Measurements from ENCODE around the gene TSPAN5. TPM values are rescaled to one million over a fixed set of nuclear protein-coding genes. Genes with fewer than 3 reads are reported as not detected.

Gene TSPAN5
- total and polyA plus RNA-seq, 2 experiments from 2014 or later, result 22.4 to 35.9 TPM

GRCh38 chr4:98656886-98657285 lies 1.5 kb downstream of the TSPAN5 start:
- no peaks in the 10 kb centered on the region for H4K20me1 ChIP-seq (ENCODE audit: insufficient read depth, poor library complexity, severe bottlenecking)
- no peaks in the 10 kb centered on the region for H3K9me3 ChIP-seq (ENCODE audit: low read depth)
- H3K27ac ChIP-seq, result no peak overlapping the region
- H3K79me2 ChIP-seq, result peaks cover 57% of the 10 kb centered on the region
- 27% methylated on average over 6 of the region's 6 CpGs for WGBS (ENCODE audit: low lambda C conversion rate, missing lambda C conversion rate)
- TF ChIP-seq, protein P1, sequence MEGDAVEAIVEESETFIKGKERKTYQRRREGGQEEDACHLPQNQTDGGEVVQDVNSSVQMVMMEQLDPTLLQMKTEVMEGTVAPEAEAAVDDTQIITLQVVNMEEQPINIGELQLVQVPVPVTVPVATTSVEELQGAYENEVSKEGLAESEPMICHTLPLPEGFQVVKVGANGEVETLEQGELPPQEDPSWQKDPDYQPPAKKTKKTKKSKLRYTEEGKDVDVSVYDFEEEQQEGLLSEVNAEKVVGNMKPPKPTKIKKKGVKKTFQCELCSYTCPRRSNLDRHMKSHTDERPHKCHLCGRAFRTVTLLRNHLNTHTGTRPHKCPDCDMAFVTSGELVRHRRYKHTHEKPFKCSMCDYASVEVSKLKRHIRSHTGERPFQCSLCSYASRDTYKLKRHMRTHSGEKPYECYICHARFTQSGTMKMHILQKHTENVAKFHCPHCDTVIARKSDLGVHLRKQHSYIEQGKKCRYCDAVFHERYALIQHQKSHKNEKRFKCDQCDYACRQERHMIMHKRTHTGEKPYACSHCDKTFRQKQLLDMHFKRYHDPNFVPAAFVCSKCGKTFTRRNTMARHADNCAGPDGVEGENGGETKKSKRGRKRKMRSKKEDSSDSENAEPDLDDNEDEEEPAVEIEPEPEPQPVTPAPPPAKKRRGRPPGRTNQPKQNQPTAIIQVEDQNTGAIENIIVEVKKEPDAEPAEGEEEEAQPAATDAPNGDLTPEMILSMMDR (IDR thresholded peaks at IDR 0.05; ENCODE audit: poor library complexity), result no peak
- no peak for TF ChIP-seq EZH2phosphoT487 (IDR thresholded peaks at IDR 0.05; ENCODE audit: low read depth, severe bottlenecking, unreplicated experiment)
- no peak for TF ChIP-seq EZH2 (IDR thresholded peaks at IDR 0.05; ENCODE audit: borderline replicate concordance)
- H3K9me2 ChIP-seq (replicated peaks; ENCODE audit: insufficient read depth), result no peaks in the 10 kb centered on the region
- DNase-seq (ENCODE audit: low spot score), result no peak
- peaks cover 17% of the 10 kb centered on the region for H3K4me1 ChIP-seq (ENCODE audit: insufficient read depth)
- H3K4me3 ChIP-seq, result peak overlapping the region; percentile 98
- peak overlapping the region; percentile 91 for H3K4me2 ChIP-seq
- H2AFZ ChIP-seq, result peak overlapping the region; percentile 80
- no peaks in the 10 kb centered on the region for H3K36me3 ChIP-seq (replicated peaks; ENCODE audit: insufficient read depth, low read depth)
- H3K27me3 ChIP-seq, result no peaks in the 10 kb centered on the region

DNA sequence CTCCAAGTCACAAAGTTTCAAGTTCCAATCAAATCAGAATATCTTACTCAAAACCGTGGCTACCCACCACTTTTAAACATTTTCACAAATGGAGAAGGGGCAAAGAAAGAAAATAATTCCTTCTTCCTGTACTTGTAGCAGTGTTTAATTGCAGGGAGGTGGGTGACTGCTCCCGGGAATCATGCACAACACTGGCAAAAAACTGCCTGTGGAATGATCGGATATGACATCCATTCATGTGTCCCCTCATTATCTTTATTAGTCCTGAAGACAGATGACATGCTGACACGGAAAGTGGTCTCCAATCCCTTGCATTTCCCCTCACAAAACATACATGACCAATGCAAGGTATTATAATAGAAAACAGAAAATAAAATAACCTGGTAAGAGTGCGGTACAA lies 2.0 kb downstream of the TSPAN5 start:
- H3K27me3 ChIP-seq, result no peaks in the 10 kb centered on the region
- WGBS (ENCODE audit: low lambda C conversion rate, missing lambda C conversion rate), result 57% methylated on average over 5 of the region's 5 CpGs
- no peak overlapping the region for H3K27ac ChIP-seq
- TF ChIP-seq, protein P1 (IDR thresholded peaks at IDR 0.05; ENCODE audit: poor library complexity), result no peak
- TF ChIP-seq EZH2 (IDR thresholded peaks at IDR 0.05; ENCODE audit: borderline replicate concordance) (no peak), EZH2phosphoT487 (IDR thresholded peaks at IDR 0.05; ENCODE audit: low read depth, severe bottlenecking, unreplicated experiment) (no peak)
- H3K36me3 ChIP-seq (replicated peaks; ENCODE audit: insufficient read depth, low read depth), result no peaks in the 10 kb centered on the region
- no peaks in the 10 kb centered on the region for H3K9me3 ChIP-seq (ENCODE audit: low read depth)
- H4K20me1 ChIP-seq (ENCODE audit: insufficient read depth, poor library complexity, severe bottlenecking), result no peaks in the 10 kb centered on the region
- no peak for DNase-seq (ENCODE audit: low spot score)
- H3K79me2 ChIP-seq, result peaks cover 60% of the 10 kb centered on the region
- H3K4me3 ChIP-seq, result peak overlapping the region; percentile 98
- no peak overlapping the region for H2AFZ ChIP-seq
- H3K4me2 ChIP-seq, result peak overlapping the region; percentile 91
- no peaks in the 10 kb centered on the region for H3K9me2 ChIP-seq (replicated peaks; ENCODE audit: insufficient read depth)
- H3K4me1 ChIP-seq (ENCODE audit: insufficient read depth), result peaks cover 13% of the 10 kb centered on the region

DNA sequence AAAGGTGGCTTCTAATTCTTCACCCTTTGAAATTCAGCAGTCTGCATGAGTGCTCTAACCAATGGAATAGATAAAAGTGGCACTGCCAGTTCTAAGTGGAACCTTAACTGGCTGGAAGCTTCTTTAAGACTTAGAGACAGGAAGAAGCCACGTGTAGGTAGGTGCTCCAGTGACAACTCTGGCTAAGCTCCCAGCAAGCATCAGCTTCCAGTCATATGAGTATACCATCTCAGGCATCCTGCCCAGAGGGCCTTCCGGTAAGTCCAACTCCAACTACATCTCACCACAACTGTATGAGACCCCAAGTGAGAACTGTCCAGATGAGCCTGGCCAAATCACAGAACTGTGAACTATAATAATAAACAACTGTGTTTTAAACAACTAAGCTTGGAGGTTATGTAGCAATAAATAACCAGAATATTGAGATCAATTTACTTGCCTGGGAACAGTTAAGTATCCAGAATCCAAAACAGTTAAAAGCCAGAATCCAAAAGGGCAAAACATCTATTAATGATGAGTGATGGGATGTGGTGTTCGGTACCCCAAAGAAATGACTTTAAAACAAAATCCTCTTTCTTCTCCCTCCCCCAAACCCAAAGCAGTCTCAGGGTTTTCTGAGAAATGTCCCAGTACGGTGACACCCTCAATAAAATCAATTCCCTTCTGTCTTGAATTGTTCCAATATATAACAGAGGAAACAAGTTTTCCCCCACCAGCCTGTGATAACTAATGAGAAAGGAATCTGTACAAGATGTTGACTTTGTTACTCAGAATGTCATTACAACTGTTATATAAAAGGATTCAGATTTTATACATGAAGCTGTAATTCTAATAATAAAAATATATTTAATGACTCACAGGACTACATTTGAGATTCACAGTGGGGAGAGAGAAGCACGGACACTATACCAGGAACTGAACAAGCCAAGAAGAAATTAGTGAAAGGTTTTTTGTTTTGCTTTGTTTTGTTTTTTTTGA lies 4.2 kb downstream of the TSPAN5 start:
- no peaks in the 10 kb centered on the region for H3K36me3 ChIP-seq (replicated peaks; ENCODE audit: insufficient read depth, low read depth)
- no peaks in the 10 kb centered on the region for H3K9me3 ChIP-seq (ENCODE audit: low read depth)
- TF ChIP-seq, protein P1 (IDR thresholded peaks at IDR 0.05; ENCODE audit: poor library complexity), result no peak
- H3K79me2 ChIP-seq, result peaks cover 82% of the 10 kb centered on the region
- no peaks in the 10 kb centered on the region for H3K27me3 ChIP-seq
- H4K20me1 ChIP-seq (ENCODE audit: insufficient read depth, poor library complexity, severe bottlenecking), result no peaks in the 10 kb centered on the region
- 83% methylated on average over 5 of the region's 5 CpGs for WGBS (ENCODE audit: low lambda C conversion rate, missing lambda C conversion rate)
- no peak overlapping the region for H3K27ac ChIP-seq
- no peaks in the 10 kb centered on the region for H3K9me2 ChIP-seq (replicated peaks; ENCODE audit: insufficient read depth)
- no peaks in the 10 kb centered on the region for H3K4me1 ChIP-seq (ENCODE audit: insufficient read depth)
- no peak overlapping the region for H3K4me3 ChIP-seq
- H2AFZ ChIP-seq, result no peak overlapping the region
- no peak for DNase-seq (ENCODE audit: low spot score)
- H3K4me2 ChIP-seq, result no peak overlapping the region

Measured in hepatocyte (in vitro differentiated cells).